ENCODE results near the gene EGFL7.

EGFL7 gene

DNA sequence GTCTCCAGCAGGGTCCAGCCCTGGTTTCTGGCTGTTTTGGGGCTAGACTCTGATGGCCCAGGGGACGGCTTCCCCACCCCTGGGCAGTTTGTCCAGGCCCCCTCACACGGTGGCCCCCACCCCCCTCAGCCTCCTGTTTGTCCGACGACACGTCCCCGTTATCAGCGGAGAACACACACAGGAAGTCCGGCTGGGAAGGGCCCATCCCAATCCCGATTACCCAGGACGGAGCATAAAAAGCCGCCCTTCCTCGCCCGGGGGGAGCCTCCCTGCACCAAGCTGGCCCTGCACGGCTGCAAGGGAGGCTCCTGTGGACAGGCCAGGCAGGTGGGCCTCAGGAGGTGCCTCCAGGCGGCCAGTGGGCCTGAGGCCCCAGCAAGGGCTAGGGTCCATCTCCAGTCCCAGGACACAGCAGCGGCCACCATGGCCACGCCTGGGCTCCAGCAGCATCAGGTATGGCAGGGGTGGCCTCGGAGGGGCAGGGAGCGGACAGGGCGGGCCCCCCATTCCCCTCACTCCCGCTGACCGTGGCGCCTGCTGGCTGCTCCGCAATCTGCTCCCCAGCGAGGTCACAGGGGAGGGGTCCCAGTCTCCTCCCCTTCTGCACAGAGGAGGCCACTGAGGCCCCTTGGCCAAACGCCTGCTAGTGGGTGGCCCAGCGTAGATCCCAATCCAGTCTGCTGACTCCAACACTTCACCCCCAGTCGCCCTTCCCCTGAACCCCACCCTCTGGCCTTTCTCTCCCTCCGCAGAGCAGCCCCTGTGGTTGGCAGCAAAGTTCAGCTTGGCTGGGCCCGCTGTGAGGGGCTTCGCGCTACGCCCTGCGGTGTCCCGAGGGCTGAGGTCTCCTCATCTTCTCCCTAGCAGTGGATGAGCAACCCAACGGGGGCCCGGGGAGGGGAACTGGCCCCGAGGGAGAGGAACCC is at the start of gene EGFL7:
EGFL7 (plus strand) TSS at position 261 of the 926 bp plus-strand sequence. CDS start 5,367 bp downstream, outside the sequence.
- DNase-seq = no peak

DNA sequence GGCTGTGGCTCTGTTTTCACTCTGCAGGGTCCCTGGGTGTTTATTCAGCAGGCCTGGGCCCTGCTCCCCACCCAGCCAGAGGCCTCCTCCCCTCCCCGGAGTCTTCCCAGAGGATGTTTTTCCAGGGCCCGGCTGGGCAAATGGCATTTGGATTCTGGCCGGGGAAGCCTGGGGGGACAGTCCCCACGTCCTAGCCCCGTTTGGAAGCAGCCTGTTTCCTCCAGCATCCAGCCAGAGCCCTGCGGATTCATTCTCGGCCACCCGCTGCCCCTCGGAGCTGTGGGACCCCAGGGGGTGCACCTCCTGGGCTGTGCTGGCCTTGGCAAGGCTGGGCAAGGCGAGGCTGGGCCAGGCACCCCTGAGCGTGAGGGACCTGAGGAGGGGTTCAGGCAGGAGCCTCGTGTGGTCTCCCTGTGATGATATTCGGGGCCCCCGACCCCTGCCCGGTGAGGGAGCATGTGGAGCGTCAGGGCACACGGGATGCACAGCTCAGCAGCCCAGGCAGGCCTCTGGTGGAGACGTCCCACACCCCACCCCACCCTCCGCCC is 48.8 kb upstream of the EGFL7 start:
- no peak for DNase-seq

- DNase-seq = no peak
These were observed 48.3 kb upstream of the EGFL7 start for GRCh38 chr9:136614372-136614922.

DNA sequence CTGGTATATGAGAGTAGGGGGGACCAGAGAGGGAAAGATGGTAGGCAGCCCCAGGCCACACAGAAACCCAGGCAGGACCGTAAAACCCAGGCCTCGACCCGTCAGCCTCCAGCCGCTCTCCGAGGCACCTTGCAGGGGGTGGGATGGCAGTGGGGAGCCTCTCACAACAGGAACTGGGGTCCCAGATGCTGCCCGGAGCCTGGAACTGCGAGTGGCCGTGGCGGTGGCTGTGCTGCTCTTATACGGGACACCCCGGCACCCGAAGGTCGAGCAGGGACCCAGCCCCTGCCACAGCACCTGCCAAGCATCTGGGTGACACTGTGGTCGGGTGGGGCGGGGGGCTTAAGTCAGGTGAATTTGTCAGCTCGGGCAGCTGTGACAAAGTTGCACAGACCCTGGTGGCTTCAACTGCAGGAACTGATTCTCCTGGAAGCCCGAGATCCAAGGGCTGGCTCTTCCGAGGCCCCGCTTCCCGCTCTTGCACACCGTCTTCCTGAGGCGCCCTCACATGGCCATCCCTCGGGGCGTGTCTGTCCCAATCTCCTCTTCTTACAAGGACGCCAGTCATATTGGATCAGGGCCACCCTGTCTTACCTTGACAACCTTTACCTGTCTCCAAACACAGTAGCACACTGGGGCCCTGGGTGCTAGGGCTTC is 47.6 kb upstream of the EGFL7 start:
- DNase-seq = no peak

DNA sequence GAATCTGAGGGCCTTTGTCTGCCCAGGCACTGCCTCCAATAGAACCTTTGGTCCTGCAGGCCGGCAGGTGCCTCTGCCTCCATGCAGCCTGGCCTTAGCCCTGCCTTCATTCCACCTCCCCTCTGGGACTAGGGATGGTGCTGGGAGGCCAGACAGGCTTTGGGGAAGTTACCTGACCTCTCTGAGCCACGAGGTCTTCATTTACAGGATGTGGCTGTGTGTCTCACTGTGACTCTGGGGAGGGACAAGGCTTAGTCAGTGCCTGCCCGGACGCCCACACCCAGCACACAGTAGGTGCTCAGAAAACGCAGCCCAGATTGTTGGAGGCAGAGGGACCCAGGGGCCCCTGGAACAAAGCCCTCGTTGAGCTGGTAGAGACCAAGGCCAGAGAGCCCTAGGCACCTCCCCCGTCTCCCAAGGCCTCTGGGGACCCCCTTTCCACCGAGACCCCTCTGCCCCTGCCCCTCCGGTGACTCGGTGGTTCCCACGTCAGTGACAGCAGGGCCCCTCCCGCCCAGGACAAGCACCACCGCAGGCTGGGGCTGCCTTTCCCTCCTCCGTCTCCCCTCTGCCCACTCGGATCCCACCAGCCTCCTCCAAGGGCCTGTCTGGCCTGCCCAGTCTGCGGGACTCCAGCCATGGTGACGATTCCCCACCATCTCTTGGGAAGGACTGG is 46.9 kb upstream of the EGFL7 start:
- DNase-seq = no peak

DNA sequence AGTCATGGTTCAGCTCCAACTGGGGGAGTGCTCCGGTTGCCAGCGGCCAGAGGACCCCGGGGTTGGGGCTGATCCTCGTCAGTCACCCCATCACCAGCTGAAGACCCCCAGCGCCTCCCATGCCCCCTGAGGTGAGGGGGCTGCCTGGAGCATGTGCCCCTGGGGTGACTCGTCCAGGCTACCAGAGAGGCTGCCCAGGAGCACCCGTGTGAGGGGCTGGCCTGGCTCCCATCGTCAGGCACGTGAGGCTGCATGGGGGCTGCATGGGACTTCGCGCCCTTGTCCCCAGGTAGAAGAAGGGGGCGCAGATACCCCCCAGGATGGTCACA is 46.4 kb upstream of the EGFL7 start:
- DNase-seq = no peak

GRCh38 chr9:136616948-136617695 is 45.6 kb upstream of the EGFL7 start:
- no peak for DNase-seq

GRCh38 chr9:136617746-136618579 is 44.8 kb upstream of the EGFL7 start:
- DNase-seq = no peak

- no peak for DNase-seq
These were observed 43.9 kb upstream of the EGFL7 start for GRCh38 chr9:136618580-136619547.

DNA sequence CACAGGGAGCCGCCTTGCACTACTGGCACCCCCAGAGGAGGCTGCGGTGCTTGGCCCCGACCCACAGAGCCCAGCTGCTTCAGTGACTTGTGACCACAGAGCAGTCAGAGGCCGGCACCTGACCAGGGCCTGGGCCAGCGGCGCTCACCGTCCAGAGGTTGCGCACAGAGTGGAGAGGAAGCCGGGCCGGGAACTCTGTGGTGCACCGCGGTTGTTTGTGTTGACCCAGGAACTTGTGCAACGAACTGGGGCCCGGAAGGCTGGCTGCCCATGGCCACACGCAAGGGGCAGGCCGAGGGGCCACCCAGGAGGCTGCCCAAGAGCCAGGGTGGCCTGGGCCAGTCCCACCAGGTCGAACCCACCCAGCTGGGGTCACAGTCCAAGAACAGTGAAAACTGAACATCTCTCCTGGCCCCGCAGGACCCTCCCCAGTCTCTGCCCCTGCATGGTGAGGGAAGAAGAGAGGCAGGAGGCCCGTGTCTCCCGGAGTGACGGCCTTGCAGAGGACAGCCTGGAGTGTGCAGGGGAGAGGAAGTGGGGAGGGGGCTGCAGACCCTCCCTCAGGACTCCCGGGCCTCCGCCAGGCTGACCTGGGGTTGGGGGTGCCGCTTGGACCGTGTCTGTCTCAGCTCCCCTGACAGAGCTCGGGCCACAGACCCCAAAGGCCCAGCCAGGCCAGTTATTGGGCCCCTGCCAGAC is 42.8 kb upstream of the EGFL7 start:
- no peak for DNase-seq

DNA sequence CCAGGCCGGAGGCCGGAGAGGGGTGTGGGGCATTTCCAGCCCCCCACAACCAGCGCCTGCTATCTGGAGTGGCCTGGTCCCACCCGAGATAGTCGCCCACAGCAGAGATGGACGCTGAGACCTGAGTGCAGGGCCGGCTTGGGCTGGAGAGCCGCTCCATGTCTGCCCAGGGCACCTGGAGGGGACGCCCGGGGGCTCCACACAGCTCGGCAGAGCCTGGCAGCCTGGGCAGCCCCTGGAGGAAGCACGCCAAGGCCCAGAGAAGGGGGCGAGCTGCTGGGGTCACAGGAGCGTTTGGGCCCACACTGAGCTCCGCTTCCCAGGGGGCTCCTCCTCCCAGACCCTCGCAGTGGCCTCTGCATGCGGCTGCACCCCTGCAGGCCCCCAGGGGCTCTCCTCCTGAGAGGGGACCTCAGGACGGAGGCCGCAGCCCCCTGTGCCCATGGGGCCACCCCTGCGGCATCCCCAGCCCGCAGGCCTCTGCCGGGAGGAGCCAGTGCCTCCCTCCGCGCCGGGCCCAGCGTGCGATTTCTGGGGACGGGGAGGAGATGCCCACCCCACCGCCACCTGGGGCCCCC is 42.2 kb upstream of the EGFL7 start:
- DNase-seq = no peak

DNA sequence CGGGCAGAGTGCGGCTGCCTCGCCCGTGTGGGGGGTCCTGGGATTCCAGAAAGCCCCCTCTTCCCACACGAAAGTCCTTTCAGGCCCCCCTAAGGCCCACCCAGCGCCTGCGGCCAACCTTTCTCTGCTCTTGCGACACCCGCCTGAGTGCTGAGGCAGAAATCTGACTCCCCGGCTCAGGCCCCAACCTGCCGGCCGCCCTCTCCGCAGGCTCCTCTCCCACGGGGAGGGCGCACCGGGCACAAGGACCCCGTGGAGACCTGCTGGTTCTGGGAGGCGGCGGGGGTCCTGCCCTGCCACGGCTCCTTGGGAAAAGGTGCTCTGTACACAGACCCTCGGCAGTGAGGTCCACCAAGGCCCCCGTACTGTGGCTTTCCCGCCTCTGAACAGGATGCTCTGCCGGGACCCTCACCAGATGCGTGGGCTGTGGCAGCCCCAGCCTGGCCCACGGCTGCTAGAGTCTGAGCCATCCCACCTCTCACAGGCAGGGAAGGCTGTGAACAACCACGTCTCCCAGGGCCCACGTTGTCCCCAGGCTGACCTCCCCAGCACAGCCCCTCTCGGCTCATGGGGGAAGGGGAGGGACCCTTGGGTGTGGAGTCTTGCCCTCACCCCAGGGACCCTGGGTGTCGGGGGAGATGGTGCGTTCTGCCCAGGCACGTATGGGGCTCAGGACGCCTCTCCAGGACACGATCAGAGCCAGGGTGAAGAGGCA is 41.5 kb upstream of the EGFL7 start:
- DNase-seq = no peak

- no peak for DNase-seq
These were observed 41.0 kb upstream of the EGFL7 start for GRCh38 chr9:136621734-136622093.

DNA sequence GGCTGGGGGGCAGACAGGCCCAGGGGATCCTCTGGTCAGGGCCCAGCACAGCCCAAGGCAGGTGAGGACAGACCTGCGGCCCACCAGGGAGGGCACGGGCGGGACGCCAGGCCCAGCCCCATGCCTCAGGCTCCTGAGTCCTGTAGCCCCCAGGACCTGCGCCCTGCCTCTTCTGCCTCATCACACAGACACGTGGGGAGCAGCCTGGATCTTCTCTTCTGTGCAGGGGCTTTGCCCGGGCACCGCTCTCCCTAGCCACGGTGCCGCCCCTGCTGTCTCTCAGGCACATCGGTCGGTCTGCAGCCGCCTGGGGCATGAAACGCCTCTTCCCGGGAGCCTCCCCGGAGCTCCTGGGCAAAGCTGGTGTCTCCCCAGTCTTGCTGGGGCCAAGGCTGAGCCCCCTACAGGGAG is 40.2 kb upstream of the EGFL7 start:
- DNase-seq = no peak

GRCh38 chr9:136623016-136623841 is 39.5 kb upstream of the EGFL7 start:
- no peak for DNase-seq

- DNase-seq = no peak
These were observed 38.9 kb upstream of the EGFL7 start for GRCh38 chr9:136623842-136624183.

DNA sequence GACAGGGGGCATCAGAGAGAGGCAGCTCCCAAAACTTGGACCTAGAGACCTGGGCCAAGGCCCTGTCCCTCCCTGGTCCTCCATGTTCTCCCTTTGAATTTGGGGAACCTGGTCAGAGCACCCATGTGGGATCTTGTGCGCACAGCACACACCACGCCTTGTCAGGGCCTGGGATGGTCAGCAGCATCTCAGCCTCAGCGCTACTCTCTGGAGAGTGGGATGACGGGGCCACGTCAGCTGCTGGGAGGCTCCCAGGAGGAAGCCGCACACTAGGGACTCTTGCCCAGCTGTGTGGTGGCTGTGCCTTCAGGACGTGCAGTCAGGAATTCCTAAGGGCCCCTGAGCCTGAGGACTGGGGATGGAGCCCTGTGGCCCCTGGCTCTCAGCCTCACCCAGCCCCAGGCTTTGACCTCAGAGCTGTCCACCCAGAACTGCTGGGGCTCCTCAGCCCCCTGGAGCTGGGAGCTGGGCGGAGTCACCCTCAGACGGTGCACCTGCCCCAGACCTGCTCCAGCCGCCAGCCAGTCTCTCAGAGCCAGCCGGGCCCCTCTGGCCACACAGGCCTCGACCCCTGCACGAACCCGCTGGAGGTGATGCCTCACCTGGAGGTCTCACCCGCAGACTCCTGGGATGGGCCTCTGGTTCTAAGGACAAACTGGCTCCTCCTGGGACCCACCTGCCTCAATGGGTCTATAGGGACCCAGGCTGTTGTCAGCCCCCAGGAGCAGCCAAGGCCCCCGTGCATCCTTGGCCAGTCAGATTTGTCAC is 38.3 kb upstream of the EGFL7 start:
- no peak for DNase-seq

All from stimulated activated naive CD4-positive, alpha-beta T cell treated with Interleukin-2 at 50 U/mL for 16 hours (primary cell).